Stimulated activated CD4-positive, alpha-beta T cell treated with anti-CD3 and anti-CD28 coated beads, Interleukin-1b, Interleukin-23, amount 100 ng/mL, for 48 hours (primary cell): ENCODE measurements around the gene NEU4.
"Not testable (repeated sequence)": the region's sequence is repeated elsewhere in the genome, so short reads cannot be mapped to it uniquely, and the experiment has no call there.

Source experiments
- DNase-seq: peaks from one replicate; pipeline ENCODE4 v3.0.0-alpha.2; 2020

The NEU4 gene

DNA sequence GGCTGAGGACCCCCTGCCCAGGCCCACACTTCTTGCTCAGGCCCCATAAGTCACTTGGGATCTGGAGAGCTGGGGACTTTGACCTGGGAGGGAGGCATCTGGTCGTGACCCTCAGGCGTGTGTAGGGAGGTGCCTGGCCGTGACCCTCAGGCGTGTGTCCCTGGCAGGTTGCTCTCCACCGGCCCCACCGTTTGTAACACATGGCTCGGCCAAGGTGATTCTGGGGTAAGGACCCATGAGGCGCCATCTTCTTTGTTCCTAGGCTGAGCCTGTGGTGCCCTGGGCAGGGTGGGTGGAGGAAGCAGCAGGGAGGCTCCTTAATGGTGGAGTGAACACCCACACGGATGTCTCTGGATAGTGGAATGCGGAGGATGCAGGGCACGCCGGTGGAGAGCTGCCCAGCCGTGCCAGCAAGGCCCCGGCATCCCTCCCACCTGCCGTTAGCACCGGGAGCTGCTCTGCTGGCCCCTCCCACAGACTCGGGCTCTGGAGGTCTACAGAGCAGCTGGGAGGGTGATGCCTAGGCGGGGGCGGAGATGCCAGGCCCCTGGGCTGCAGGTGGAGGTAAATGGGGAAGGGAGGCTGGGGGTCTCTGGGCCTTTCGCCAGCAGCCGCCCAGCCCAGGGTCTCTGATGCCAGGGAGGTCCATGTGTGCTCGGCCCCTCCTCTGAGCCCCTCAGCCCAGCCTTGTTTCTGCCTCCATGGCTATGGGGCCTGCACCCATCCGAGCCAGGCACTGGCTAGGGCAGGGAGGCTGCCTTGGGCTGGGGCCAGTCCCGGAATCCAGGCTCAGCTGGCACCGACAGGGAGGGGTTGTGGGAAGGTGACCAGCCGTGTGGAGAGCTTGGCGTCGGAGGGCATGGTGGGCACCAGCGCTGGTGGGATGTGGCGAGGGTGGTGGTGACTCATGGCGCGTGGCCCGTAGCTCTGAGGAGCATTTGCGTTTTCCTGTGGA is 33.5 kb upstream of the NEU4 start:
- no peak for DNase-seq

DNA sequence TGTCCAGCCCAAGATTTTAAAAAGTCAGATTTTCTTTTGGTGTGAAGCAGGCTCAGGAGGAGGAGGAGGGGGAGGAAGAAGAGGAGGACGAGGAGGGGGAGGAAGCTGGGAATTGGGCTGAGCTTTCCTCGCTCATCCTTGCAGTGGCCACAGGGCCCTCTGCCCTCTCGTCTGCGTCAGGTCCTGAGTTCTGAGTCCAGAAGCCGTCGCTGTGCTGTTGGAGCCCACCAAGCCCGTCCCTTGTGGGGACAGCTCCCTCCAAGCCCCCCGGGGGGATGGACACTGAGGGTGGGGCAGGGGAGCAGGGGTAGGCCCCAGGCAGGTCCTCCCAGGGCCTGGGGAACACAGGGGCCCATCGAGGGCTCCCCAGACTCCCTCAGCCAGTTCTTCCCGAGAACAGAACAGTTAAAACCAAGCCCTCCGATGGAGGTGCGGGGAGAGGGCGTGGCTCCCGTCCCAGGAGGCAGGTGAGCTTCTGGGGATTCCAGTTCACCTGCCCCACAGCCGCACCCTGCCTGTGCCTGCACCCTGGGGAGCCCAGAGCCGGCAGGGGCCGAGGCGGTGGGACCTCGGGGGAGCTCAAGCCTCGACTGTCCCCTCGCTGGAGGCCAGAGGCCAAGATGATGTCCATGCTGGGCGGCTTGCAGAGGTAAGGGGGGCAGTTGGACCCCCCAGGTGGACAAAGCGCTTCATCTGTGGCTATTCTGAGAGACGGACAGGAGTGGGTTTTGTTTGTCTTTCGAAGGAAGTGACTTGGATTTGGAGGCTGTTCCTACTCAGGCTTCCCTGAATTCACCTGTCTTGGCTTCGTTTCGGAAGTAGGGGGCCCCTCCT is 32.4 kb upstream of the NEU4 start, which contains the start of gene GAL3ST2:
Gene GAL3ST2, plus strand, starts transcription at position 487 of the 834 bp plus-strand sequence. Its CDS starts 134 bp downstream, at position 621.
- DNase-seq: no peak

DNA sequence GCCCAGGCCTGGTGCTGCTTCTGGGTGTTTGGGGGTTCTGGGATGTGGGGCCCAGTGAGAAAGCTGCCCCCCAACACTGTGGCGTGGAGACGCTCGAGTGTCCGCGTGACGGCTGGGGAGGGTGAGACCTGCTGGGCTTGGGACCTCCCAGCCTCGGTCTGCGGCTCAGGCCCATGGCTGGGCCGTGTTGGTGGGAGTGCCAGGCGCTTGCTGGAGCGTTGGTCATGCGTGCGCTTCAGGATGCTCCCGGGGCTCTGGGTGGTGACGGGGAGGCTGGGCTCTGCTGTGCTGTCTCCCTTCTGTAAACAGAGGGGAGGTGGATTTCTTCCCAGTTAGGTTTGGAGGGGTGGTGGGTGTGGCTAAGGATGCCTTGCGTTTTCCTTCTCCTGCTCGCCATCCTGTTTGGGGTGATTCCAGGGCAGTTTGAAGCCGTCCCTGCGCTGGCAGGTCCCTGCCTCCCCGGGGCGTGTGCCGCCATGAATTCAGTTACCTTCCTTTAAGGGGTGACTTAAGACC is 31.8 kb upstream of the NEU4 start:
- no peak for DNase-seq

DNA sequence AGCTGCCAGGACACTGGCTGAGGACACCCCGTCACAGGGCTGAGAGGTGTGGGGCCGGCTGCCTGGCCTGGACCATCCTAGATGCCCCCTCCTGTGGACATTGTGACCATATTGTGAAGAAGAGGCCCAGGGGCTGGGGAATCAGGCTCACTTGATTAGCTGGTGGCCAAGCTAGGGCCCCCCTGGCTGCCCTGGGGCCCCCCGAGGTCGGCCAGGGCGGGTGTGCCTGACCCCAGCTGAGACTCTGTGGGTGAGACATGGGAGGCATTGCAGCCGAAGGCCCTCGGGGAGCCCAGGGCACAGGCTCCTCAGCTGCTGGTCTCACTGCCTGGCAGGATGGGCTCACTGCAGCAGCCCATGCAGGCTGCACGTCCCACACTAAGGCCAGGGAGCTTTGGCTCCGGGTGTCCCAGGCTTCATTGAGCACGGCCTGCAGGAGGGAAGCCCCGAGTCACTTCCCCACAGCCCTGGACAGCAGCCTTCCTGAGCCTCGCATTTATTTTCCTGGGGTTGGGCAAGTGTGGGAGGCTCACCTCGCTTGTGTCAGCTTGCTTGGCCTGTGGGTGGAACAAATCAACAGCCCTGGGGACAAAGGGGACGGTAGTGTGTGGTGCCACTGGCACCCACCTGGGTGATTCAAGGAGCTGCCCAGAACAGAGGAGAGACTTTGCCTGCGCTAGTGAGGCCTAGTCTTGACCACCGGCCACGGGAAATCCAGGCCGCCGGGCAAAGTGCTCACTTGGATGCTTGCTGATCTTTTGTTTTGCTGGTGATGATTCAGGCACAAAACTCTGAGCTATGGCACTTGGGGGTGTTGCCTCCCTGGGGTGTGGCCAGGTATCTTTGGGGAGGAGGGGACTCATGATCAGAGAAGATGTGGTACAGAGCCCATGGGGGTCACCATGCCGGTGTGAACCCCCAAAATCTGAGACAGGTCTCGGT is 31.0 kb upstream of the NEU4 start:
- DNase-seq: no peak

DNA sequence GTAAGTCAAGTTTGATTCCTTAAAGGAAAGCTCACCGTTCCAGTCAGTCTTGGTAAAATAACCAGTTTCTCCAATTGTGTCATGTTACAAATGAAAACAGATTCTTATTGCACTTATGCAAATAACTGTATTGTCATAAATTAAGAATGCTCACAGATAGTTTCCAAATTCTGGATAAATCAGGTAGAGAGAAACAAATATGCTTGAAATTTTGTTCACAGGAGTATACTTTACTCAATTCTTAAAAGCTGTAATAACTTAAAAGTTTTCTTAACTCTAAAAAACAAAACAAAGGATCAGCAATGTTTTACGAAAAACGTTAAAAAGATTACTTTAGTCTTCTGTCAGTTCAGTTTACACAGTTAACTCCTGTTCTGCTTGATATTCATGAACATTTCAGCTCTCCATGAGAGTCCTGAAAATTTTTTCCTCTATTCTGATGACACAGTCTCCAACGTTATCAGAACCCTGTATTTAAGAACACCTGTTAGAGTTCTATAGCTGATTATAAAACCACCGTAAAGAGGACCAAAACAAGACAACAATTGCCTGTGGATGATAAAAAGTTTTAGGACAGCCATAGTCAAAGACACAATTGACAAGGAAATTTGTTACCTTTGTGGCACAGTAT is 27.9 kb upstream of the NEU4 start:
- DNase-seq: no peak

DNA sequence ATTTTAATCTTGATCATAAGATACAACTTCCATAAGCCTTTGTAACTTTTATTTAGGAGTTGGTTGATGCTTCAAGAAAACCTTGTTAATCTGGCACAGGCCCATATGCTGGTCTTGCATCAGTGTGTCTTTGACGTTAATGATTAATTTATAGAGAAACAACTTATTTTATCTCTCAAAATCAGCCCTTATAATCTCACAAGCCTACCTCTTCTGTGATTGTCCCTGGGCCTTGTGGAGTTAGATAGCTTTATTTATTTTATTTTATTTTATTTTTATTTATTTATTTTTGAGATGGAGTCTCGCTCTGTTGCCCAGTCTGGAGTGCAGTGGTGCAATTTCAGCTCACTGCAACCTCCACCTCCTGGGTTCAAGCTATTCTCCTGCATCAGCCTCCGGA is 26.9 kb upstream of the NEU4 start:
- not testable (repeated sequence) for DNase-seq

DNA sequence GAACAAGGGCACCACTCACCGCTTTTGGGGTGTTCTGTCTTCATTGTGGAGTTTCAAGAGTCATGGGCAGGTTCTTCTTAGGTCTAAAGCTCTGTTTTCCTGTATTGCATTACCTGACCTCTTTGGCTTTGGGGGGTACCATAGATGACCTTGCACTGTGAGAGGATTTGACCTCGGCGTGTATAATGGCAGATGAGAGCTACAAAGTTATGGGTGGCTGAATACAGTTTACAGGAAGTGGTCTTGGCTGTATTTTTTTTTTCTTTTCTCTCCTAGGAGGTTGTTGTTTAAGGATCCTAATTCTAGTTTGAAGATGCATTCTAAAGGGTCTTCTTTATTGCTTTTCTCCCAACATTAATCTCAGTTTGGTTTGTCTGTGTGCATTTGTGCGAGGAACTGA is 20.9 kb upstream of the NEU4 start:
- DNase-seq: no peak

DNA sequence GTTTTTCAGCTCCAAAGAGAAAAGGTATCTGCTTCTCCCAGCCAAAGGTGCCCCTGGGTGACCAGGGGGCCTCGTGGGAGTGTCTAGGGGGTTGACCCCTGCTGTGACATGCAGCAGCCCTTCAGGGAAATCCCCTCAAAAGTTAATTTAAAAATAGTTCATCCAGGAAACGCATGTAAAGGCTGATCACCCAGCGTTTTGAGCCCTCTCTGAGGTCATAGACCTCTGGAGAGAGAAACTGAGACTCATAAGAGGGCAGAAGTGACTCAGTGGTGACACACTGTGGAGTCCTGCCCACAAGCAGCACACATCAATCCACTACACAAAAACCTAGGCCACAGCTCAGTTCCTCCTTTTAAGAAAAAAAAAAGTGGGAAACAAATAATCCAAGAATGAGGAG is 20.4 kb upstream of the NEU4 start:
- DNase-seq: peak; percentile 66

DNA sequence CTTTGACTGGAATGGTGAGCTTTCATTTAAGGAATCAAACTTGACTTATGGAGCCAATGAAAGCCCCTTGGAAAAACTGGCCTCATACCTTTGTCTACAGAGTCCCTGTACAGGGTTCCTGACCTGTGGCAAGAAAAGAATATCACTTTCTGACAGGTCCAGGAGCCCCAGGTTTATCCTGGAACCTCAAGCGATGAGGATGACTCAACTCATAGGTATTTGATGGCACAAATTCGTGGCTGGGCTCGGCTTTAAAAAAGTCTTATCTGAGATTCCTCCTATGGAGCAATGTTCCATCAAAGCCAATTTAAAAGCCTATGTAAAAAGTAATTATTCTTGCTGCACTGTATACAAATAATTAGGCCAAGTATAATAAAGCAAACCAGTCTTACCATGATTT is 17.6 kb upstream of the NEU4 start:
- DNase-seq: not testable (repeated sequence)

DNA sequence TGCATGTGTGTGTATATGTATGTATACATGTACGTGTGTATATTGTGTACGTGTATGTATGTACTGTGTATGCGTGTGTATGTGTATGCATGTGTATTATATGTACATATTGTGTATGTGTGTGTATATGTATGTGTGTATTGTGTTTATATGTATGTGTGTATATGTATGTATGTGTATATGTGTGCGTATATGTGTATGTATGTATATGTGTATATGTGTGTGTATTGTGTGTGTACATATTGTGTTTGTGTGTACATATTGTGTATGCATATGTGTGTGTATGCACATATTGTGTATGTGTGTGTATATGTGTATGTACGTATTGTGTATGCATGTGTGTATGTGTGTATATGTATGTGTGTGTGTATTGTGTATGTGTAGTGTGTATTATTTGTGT is 15.6 kb upstream of the NEU4 start:
- DNase-seq: no peak

DNA sequence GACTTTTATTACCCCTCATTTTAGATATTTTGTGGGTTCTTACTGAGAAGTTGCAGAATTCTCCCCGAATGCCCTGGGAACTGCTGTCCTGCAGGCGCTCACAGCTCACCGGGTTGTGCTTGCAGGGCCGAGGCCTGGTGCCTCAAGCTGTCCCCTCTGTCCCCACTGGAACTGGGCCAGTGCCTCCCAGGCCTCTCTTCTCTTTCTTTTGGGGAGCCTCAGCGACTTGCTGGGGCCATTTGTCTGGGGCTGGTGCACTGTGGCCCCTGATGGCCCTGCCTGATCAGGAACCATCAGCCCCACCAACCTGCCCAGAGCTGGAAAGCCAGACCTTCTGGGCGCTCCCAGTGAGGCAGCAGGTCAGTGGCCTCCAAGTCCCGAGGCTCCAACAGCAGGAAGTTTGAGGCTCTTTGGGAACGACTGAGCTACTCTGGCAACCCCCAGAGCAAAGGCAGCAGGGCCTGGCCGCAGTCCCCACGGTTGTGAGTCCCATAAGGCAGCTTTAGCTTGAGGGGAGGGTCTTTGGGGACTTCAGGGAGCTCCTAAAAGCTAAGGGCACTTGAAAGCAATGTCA is 14.7 kb upstream of the NEU4 start:
- no peak for DNase-seq

DNA sequence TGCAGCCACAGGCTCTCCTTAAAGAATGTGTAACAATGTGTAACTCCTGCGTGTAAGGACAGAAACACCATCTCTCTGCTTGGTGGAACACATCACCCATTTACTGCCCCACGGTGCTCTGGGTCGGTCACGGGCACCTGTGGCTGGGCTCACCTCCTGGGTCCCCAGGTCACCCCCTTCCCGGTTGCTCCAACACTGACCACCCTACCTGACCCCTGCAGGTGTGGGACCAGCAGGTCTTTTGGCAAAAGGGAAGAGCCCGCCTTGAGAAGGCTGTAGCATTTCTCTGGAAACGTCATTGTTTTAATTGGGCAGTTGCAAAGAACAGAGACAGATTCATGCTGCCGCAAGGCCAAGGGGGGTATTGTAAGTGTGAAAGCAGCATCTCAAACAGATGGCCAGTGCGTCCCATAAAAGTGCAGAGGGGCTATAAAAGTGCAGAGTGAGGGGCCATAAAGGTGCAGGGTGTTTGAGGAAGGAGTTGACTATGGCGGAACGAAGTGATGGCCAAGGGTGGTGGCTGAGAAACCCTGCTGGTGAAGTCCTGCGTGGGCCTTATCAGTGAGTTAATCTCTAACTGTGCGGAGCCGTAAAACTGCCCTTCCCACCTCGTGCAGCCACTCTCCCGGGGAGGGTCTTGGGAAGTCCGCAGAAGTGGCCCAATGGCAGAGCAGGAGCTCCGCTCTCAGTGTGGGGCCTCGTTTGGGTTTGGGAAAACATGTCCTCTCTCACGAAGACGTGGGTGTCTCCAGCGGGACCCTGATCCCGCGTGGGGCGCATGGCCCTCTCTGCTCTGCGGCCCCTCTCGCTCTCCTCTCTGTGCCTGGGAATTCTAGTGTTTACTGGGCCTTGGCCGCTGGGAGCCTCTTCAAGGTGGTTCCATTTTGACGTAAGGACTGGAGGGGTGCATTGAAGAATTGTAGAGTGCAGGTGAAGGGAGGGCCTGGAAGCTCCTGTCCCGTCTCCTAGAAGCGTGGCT is 13.7 kb upstream of the NEU4 start:
- DNase-seq: no peak

DNA sequence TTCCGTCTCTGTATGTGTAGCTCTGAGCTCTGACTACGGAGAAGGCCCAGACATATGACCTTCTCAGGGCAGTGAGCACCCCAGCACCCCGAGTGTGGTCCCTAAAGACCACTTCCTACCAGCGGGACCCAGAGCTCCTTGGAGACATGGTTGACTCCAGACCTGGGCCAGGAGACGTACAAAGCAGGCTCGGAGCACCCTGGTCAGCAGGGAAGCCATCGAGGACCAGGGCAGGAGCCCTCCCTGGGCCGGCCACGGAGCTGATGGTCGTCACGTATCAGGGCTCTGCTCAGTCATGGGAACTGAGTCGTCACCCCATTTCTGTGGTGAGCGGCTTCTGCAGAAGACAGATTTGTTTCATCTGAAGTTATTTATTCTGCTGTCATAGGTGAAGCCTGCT is 12.8 kb upstream of the NEU4 start:
- no peak for DNase-seq

DNA sequence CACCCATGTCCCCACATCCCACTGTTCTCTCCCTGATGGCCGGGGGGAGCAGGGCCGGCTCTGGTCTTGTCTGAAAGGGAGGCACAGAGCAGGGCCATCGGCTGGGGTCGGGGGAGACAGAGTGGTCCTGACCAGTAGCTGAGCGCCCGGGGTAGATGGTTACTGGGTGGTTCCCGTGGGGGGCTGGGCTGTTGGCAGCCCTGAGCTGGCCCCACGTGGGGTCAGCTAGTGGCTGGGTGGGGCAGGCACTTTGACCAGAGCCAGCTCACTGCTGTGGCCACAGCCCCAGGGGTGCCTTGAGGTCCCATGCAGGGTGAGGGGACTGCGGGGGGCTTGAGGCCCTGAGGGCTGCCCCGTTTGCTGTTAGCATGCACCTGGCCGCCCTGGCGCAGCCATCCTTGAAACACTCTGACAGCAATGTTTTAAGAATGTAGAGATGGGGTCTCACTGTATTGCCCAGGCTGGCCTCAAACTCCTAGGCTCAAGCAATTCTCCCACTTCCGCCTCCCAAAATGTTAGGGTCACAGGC is 12.3 kb upstream of the NEU4 start:
- DNase-seq: no peak

DNA sequence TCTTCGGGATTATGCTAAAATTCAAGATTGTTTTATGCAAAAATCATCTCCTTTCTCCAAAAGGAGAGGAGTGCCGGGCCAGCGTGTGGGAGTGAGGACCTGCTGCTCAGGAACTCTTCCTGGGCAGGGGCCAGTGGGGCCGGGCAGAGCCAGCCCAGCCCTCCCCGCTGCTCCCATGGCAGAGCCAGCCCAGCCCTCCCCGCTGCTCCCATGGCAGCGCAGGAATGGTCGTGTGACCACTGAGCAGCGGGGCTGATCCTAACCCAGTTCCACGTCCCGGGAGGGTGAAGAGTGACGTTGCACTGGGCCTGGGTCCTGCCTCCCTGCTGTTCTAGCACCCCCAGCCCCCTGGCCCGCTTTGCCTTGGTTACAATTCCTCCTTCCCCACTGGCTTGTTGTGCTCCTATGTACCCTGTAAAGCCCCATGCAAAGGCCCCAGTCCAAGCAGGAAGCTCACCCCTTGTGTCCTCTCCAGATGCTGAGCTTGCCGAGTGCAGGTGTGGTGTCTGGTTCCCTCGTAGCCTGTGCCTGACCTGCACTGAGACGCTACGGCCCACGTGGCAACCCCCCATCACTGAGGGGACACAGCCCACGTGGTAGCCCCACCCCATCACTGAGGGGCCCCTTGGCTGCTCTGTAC is 11.4 kb upstream of the NEU4 start:
- no peak for DNase-seq

DNA sequence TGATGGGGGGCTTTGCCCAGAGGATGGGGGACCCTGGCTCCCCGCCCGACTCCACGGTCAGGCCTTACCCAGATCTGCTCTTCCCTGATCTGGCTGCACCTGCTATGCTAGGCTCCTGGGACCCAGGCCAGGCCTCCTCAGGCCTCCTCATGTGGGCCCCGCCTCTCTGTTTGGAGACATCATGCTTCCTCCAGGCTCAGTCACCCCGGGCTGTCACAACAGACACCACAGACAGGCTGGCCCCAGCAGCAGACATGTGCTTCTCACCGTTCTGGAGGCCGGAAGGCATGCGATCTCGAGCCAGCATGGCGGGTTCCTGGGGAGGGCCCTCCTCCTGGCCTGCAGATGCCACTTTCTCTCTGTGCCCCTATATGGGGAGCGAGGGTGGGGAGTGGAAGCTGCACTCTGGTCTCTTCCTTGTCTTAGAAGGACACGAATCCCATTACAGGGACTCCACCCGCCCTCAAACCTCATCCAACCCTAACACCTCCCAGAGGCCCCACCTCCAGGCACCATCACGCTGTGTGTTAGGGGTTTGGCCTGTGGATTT is 10.8 kb upstream of the NEU4 start:
- DNase-seq: no peak

DNA sequence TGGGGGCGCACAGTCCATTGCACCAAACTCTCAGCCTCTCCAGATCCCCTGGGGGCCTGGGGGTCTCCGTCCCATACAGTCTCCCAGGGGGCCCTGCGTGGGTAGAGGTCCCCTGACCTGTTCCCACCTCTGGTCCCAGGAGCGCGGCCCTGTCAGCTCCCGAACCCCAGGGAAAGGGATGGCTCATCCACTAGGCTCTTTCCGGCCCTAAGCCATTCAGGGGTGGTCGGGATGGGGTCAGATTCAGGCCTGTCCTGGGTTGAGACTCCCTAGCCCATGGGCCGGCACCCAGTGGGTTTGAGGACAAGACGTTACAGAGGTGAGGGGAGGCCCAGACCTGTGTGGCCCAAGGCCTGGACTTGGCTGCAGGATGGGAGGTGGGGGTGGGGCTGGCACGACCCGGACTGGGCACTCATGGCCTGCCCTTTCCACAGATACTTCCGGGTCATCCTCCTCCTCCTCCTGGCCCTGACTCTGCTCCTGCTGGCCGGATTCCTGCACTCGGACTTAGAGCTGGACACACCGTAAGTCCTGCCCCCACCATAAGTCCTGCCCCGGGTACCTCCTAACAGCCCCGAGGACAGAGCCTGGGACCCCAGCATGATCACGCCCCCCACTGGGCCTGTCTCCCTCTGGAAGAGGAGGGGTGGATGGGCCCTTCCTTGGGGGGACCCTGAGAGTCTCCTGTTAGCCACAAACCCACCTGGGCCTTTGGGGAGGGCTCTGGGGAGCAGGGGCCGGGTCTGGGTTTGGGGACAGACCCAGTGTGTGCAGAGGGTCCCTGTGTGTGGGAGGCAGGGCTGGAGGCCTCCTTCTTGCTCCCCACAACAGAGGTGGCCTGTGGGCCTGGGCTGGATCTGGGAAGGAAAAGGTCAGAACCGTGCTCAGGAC is 10.1 kb upstream of the NEU4 start:
- DNase-seq: no peak
